Tibial nerve (tissue), 4 donors: ENCODE measurements around the gene AK9. TPM values are rescaled to one million over a fixed set of nuclear protein-coding genes. Genes with fewer than 3 reads are reported as not detected.

Experiments used
- DNase-seq, 2 donors: peaks; one replicate each; pipeline ENCODE4 v3.0.0-alpha.2; 2019; ENCODE audit warnings: low spot score in 2 of 2
- H3K27ac ChIP-seq, 4 donors: fragments of 200-600 bp; sonication (generic) in 3 of 4; one replicate each; pipeline ENCODE4 v1.5.1; 2017 to 2019; ENCODE audit warnings: mild to moderate bottlenecking in 1 of 4
- H3K27me3 ChIP-seq, 2 donors: fragments of 200-600 bp; sonication (generic) in 1 of 2; one replicate each; pipeline versions ENCODE4 v1.5.1 to v1.6.0; 2017 to 2019
- H3K36me3 ChIP-seq, 3 donors: fragments of 200-600 bp; sonication (generic); one replicate each; pipeline ENCODE4 v1.5.1; 2018 to 2019
- H3K4me1 ChIP-seq, 4 donors: fragments of 200-600 bp; sonication (generic) in 3 of 4; one replicate each; pipeline ENCODE4 v1.5.1; 2017 to 2019
- H3K4me3 ChIP-seq, 4 donors: fragments of 200-600 bp; sonication (generic) in 3 of 4; one replicate each; pipeline ENCODE4 v1.5.1; 2017 to 2019; ENCODE audit warnings: mild to moderate bottlenecking in 1 of 4, moderate library complexity in 1 of 4
- H3K9me3 ChIP-seq, 4 donors: fragments of 200-600 bp; sonication (generic) in 3 of 4; one replicate each; pipeline ENCODE4 v1.5.1; 2017 to 2019
- EP300 ChIP-seq, 2 donors: sonication (generic); formaldehyde crosslinking; IDR thresholded peaks; one replicate each; pipeline ENCODE4 v1.6.1; 2017; ENCODE audit warnings: antibody characterized with exemption in 2 of 2, mild to moderate bottlenecking in 1 of 2
- POLR2A ChIP-seq, 2 donors: fragments of 450-650 bp; IDR thresholded peaks; one replicate each; pipeline ENCODE4 v1.6.1; 2017; ENCODE audit warnings: antibody characterized with exemption in 2 of 2, mild to moderate bottlenecking in 2 of 2, moderate library complexity in 2 of 2
- WGBS, 2 donors: methylation state at CpG; one replicate each; pipeline ENCODE4 v1.1.5; 2018; 5-methylcytosine and 5-hydroxymethylcytosine counted together
- total RNA-seq, 4 donors: library from RNA; depleted of rRNA; stranded (reverse); fragments of >200 nt; gene quantifications; one replicate each; pipeline ENCODE4 v1.1.0, GENCODE V29; 2016
- TF ChIP-seq, protein P1 (sequence below), 5 experiments: fragments of 200-600 bp in 3 of 5; fragments of 450-650 bp in 2 of 5; sonication (generic) in 3 of 5; IDR thresholded peaks; one replicate each; pipeline ENCODE4 v1.5.1; 2016 to 2019; ENCODE audit warnings: antibody characterized with exemption in 5 of 5, mild to moderate bottlenecking in 3 of 5, moderate library complexity in 2 of 5

The AK9 gene
- total RNA-seq, 4 donors from 2014 or later, result 8.1 to 19.8 (median 14.1) TPM

DNA sequence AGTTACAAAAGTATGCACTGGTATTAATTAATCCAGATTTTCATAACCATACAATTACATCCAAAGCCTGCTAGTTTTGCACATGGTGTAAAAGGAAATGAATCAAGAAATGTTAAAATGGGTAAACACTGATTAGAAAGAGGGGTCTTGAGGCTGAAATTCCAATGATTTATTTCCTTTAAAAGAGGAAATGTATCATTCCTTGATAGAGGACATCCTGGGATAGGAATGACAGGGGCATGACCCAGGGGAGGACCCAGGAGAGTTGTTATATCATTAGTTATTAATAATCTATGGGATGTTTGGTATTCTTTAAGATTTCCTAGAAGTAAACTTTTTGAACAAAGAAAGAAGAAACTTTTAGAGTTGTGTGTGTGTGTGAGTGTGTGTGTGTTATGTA is 18.2 kb downstream of the AK9 start:
- no peak overlapping the region for H3K27ac ChIP-seq
- TF ChIP-seq POLR2A (IDR thresholded peaks at IDR 0.05), result no peak
- TF ChIP-seq, protein P1, sequence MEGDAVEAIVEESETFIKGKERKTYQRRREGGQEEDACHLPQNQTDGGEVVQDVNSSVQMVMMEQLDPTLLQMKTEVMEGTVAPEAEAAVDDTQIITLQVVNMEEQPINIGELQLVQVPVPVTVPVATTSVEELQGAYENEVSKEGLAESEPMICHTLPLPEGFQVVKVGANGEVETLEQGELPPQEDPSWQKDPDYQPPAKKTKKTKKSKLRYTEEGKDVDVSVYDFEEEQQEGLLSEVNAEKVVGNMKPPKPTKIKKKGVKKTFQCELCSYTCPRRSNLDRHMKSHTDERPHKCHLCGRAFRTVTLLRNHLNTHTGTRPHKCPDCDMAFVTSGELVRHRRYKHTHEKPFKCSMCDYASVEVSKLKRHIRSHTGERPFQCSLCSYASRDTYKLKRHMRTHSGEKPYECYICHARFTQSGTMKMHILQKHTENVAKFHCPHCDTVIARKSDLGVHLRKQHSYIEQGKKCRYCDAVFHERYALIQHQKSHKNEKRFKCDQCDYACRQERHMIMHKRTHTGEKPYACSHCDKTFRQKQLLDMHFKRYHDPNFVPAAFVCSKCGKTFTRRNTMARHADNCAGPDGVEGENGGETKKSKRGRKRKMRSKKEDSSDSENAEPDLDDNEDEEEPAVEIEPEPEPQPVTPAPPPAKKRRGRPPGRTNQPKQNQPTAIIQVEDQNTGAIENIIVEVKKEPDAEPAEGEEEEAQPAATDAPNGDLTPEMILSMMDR (IDR thresholded peaks at IDR 0.05), result no peak
- no peak for TF ChIP-seq EP300 (IDR thresholded peaks at IDR 0.05)
- no peak for DNase-seq
- no peaks in the 10 kb centered on the region for H3K9me3 ChIP-seq
- no peaks in the 10 kb centered on the region for H3K27me3 ChIP-seq
- H3K4me3 ChIP-seq, result no peak overlapping the region
- H3K4me1 ChIP-seq, result no peaks in the 10 kb centered on the region
- H3K36me3 ChIP-seq, result peaks cover 0 to 42% (median 0%) of the 10 kb centered on the region in 3 donors

DNA sequence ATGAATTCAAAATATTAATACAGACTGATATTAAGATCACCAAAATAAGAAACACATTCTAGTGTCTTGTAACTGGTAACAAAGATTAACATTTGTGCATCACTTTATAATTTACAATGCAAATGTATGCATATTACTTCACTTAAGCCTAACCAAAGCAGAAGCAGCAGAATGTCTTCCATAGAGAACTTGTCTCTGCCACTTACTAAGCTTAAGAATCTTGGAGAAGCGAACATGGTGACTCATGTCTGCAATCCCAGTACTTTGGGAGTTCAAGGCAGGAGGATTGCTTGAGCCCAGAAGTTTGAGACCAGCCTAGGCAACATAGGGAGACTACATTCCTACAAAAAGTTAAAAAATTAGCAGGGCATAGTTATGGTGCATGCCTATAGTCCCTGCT is 18.8 kb downstream of the AK9 start:
- Histone ChIP-seq H3K36me3 (peaks cover 0 to 42% (median 0%) of the 10 kb centered on the region in 3 donors), H3K4me3 (no peak overlapping the region), H3K4me1 (no peaks in the 10 kb centered on the region), H3K27ac (no peak overlapping the region), H3K27me3 (no peaks in the 10 kb centered on the region), H3K9me3 (no peaks in the 10 kb centered on the region)
- 95 to 97% methylated on average over 1 of the region's 1 CpG for WGBS, 2 donors
- DNase-seq, result no peak
- TF ChIP-seq EP300 (IDR thresholded peaks at IDR 0.05), result no peak
- TF ChIP-seq POLR2A (IDR thresholded peaks at IDR 0.05), result no peak
- TF ChIP-seq, protein P1 (IDR thresholded peaks at IDR 0.05), result no peak

DNA sequence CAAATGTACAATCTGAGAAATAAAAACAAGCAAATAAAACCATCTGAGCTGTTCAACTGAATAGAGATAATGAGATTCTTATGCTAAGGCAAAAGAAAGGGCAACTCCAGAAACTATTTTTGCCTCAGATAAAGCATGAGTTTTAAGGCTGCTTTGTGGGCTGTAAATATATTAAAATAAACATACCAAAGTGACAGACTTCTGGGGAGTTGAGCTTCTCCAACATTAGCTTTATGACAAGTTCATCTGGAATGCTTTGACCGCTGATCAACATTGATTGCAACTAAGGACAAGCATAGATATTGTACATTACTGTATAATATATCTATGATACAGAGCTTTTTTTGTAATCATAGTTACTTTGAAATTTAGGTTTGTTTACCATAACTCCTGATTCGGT is 19.3 kb downstream of the AK9 start:
- peaks cover 0 to 42% (median 0%) of the 10 kb centered on the region in 3 donors for H3K36me3 ChIP-seq
- H3K9me3 ChIP-seq, result no peaks in the 10 kb centered on the region
- DNase-seq, result no peak
- WGBS, 2 donors, result 66 to 83% methylated on average over 2 of the region's 2 CpGs
- no peak overlapping the region for H3K4me3 ChIP-seq
- TF ChIP-seq EP300 (IDR thresholded peaks at IDR 0.05), result no peak
- TF ChIP-seq, protein P1 (IDR thresholded peaks at IDR 0.05), result no peak
- no peak for TF ChIP-seq POLR2A (IDR thresholded peaks at IDR 0.05)
- H3K27me3 ChIP-seq, result no peaks in the 10 kb centered on the region
- no peak overlapping the region for H3K27ac ChIP-seq
- H3K4me1 ChIP-seq, result no peaks in the 10 kb centered on the region

DNA sequence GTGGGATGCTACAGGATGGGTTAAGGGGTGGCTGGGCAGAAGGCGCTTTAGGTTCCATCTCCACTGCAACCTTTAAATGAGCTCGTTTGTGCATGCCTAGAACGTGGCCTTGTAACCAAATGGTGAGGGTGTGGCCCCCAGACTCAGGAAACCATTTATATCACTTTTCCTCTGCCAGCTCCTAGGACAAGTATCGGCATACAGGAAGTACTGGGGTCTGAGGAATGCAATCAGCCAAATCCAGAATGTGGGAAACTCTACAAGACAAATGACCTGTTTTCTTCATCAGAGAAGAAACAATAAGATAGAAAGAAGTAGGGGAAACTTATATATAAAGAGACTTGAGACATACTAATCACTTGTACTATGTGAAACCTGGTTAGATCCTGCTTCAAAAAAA is 21.2 kb downstream of the AK9 start:
- Histone ChIP-seq H3K27me3 (no peaks in the 10 kb centered on the region), H3K27ac (no peak overlapping the region), H3K4me3 (no peak overlapping the region), H3K36me3 (peaks cover 0 to 45% (median 0%) of the 10 kb centered on the region in 3 donors), H3K4me1 (no peaks in the 10 kb centered on the region), H3K9me3 (no peaks in the 10 kb centered on the region)
- TF ChIP-seq, protein P1 (IDR thresholded peaks at IDR 0.05), result no peak
- no peak for TF ChIP-seq EP300 (IDR thresholded peaks at IDR 0.05)
- TF ChIP-seq POLR2A (IDR thresholded peaks at IDR 0.05), result no peak
- DNase-seq, result no peak
- 75 to 77% methylated on average over 4 of the region's 4 CpGs for WGBS, 2 donors

DNA sequence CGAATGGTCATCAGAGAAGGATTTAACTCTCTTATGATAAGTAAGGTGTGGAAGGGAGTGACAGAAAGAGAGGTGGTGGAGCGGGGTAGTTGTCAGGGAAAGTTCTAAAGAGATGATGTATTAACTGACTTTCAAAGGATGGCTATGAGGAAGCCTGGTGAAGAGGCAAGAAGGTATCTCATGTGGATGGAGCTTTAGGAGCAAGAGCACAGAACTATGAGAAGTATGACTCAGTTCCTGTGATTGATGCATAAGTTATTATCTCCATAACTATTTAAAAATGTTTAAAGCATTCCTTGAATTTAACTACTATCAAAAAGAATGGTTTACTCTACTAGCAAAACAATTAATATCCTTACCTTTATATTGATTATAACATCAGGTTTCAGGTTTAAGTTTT is 28.8 kb downstream of the AK9 start:
- Histone ChIP-seq H3K9me3 (no peaks in the 10 kb centered on the region), H3K36me3 (peaks cover 0 to 28% (median 0%) of the 10 kb centered on the region in 3 donors), H3K27me3 (no peaks in the 10 kb centered on the region), H3K4me3 (no peak overlapping the region), H3K27ac (no peak overlapping the region), H3K4me1 (no peaks in the 10 kb centered on the region)
- DNase-seq, result no peak
- TF ChIP-seq EP300 (IDR thresholded peaks at IDR 0.05) (no peak), POLR2A (IDR thresholded peaks at IDR 0.05) (no peak)
- TF ChIP-seq, protein P1 (IDR thresholded peaks at IDR 0.05), result no peak
- WGBS, 2 donors, result 93 to 94% methylated on average over 2 of the region's 2 CpGs
